GM12878 (cell line): ENCODE results near the gene KCNA3. TPM values are rescaled to one million over a fixed set of nuclear protein-coding genes. Genes with fewer than 3 reads are reported as not detected.

ENCODE experiments used
- ATAC-seq: fragments of 200-7000 bp; cut with Tn5 transposase; 3 replicates; pipeline ENCODE4 v1.9.1; 2020; ENCODE audit warnings: mild to moderate bottlenecking, moderate library complexity
- BruUV-seq: library from RNA; stranded (reverse); fragments of 400-500 nt; replicated peaks from 2 replicates; lab custom pipeline; 2021; lab: Mats Ljungman, UMichigan
- CTCF ChIA-PET: fragments of 300-600 bp; sonication (Branson Sonifier 250); formaldehyde crosslinking; extraction: SDS; loops from one replicate; lab custom pipeline; 2021; ENCODE audit warnings: inconsistent platforms; lab: Yijun Ruan, JAX
- POLR2A ChIA-PET: fragments of 350-600 bp; formaldehyde crosslinking; extraction: SDS; loops from one replicate; lab custom pipeline; 2021; ENCODE audit warnings: inconsistent platforms; lab: Charles Lee
- RAD21 ChIA-PET: fragments of 300-600 bp; sonication (Branson Sonifier 250); formaldehyde crosslinking; loops from one replicate; lab custom pipeline; 2023; ENCODE audit warnings: antibody characterized with exemption; ENCODE audit not compliant: unreplicated experiment; lab: Charles Lee
- SMC1A ChIA-PET: fragments of 300-600 bp; sonication (Branson Sonifier 250); formaldehyde crosslinking; loops from one replicate; lab custom pipeline; 2023; ENCODE audit not compliant: unreplicated experiment, uncharacterized antibody; lab: Charles Lee
- DNase-seq: peaks from one replicate; pipeline ENCODE4 v3.0.0-alpha.2; 2011; ENCODE audit warnings: low read depth, low spot score
- FAIRE-seq: peaks from 3 replicates; lab custom pipeline; 2011; peaks lifted over from hg19 to GRCh38; lab: Jason Lieb, UNC
- H2AFZ ChIP-seq: 2 replicates; pipeline ENCODE4 v1.6.0; 2011; ENCODE audit warnings: low read depth, low read length, control low read depth; ENCODE audit not compliant: control insufficient read depth
- H3K27ac ChIP-seq: 2 replicates; pipeline ENCODE4 v1.5.1; 2011; ENCODE audit warnings: control low read depth; ENCODE audit not compliant: control insufficient read depth, insufficient read depth
- H3K27me3 ChIP-seq, 2 experiments: replicated peaks in 1 of 2; 2 replicates each; pipeline versions ENCODE4 v1.6.0 to v1.6.1; 2011; ENCODE audit warnings: low read length in 1 of 2; ENCODE audit not compliant: control insufficient read depth in 2 of 2, insufficient read depth in 2 of 2
- H3K36me3 ChIP-seq, 2 experiments: 2 replicates each; pipeline ENCODE4 v1.5.1; 2011; ENCODE audit warnings: low read length in 1 of 2; ENCODE audit not compliant: control insufficient read depth in 2 of 2, insufficient read depth in 2 of 2
- H3K4me1 ChIP-seq: 2 replicates; pipeline ENCODE4 v1.6.1; 2011; ENCODE audit warnings: mild to moderate bottlenecking, low read length, moderate library complexity, mixed read lengths; ENCODE audit not compliant: control insufficient read depth, insufficient read depth
- H3K4me2 ChIP-seq: 2 replicates; pipeline ENCODE4 v1.6.0; 2011; ENCODE audit warnings: control low read depth; ENCODE audit not compliant: control insufficient read depth, insufficient read depth
- H3K4me3 ChIP-seq: fragments of 200-600 bp; sonication (generic); 2 replicates; pipeline ENCODE4 v1.5.1; 2016
- H3K79me2 ChIP-seq: 2 replicates; pipeline ENCODE4 v1.6.0; 2011; ENCODE audit warnings: low read length; ENCODE audit not compliant: control insufficient read depth, insufficient read depth
- H3K9ac ChIP-seq: 2 replicates; pipeline ENCODE4 v1.8.0; 2011; ENCODE audit warnings: low read length, control low read depth, mixed read lengths; ENCODE audit not compliant: control insufficient read depth, insufficient read depth
- H3K9me3 ChIP-seq: replicated peaks from 3 replicates; pipeline ENCODE4 v1.5.1; 2011; ENCODE audit warnings: mild to moderate bottlenecking, low read length; ENCODE audit not compliant: control insufficient read depth, insufficient read depth
- H4K20me1 ChIP-seq: 2 replicates; pipeline ENCODE4 v1.6.0; 2011; ENCODE audit not compliant: control insufficient read depth, insufficient read depth
- BMI1 ChIP-seq: fragments of 450-650 bp; IDR thresholded peaks from 2 replicates; pipeline ENCODE4 v1.6.1; 2016; ENCODE audit warnings: mild to moderate bottlenecking, moderate library complexity, borderline replicate concordance
- CHD4 ChIP-seq: fragments of 200-600 bp; sonication (generic); IDR thresholded peaks from 2 replicates; pipeline ENCODE4 v1.6.1; 2016; ENCODE audit warnings: mild to moderate bottlenecking
- CTCF ChIP-seq, 3 experiments: IDR thresholded peaks in 2 of 3; conservative IDR thresholded peaks in 1 of 3; 2 replicates each; pipeline ENCODE4 v1.5.1; 2011; ENCODE audit warnings: low read depth in 3 of 3, low read length in 3 of 3, mild to moderate bottlenecking in 3 of 3, control low read depth in 2 of 3, moderate library complexity in 2 of 3, inconsistent platforms in 1 of 3, mixed read lengths in 1 of 3; ENCODE audit not compliant: control insufficient read depth in 2 of 3, insufficient read depth in 1 of 3; ENCODE audit errors: extremely low read depth in 1 of 3
- HDGF ChIP-seq: fragments of 450-650 bp; IDR thresholded peaks from 2 replicates; pipeline ENCODE4 v1.6.1; 2016; ENCODE audit warnings: antibody characterized with exemption
- IRF3 ChIP-seq: fragments of 450-650 bp; IDR thresholded peaks from 2 replicates; pipeline ENCODE4 v1.6.1; 2014; ENCODE audit warnings: mild to moderate bottlenecking
- MYC ChIP-seq: IDR thresholded peaks from 2 replicates; pipeline ENCODE4 v1.6.1; 2011; ENCODE audit warnings: mild to moderate bottlenecking, low read length, moderate library complexity, inconsistent platforms; ENCODE audit not compliant: insufficient read depth, insufficient replicate concordance, insufficient read length, severe bottlenecking
- NFYA ChIP-seq: IDR thresholded peaks from 2 replicates; pipeline ENCODE4 v1.6.1; 2011; ENCODE audit warnings: low read depth, mild to moderate bottlenecking, low read length, improper control_type of control experiment, borderline replicate concordance
- POLR2AphosphoS2 ChIP-seq: IDR thresholded peaks from 2 replicates; pipeline ENCODE4 v1.6.1; 2011; ENCODE audit warnings: low read depth, mild to moderate bottlenecking, low read length, improper control_type of control experiment, moderate library complexity
- RELA ChIP-seq: fragments of 450-650 bp; IDR thresholded peaks from 2 replicates; pipeline ENCODE4 v1.8.0; 2014; ENCODE audit warnings: borderline replicate concordance; ENCODE audit not compliant: partially characterized antibody
- SIN3A ChIP-seq: IDR thresholded peaks from 2 replicates; pipeline ENCODE4 v1.6.1; 2012; ENCODE audit warnings: low read depth, low read length, improper control_type of control experiment
- SMAD5 ChIP-seq: IDR thresholded peaks from 2 replicates; pipeline ENCODE4 v1.6.1; 2016; ENCODE audit warnings: antibody characterized with exemption, low read depth
- SMC3 ChIP-seq: IDR thresholded peaks from 2 replicates; pipeline ENCODE4 v1.6.1; 2011; ENCODE audit warnings: low read length, improper control_type of control experiment, borderline replicate concordance
- TARDBP ChIP-seq: IDR thresholded peaks from 2 replicates; pipeline ENCODE4 v1.6.1; 2016; ENCODE audit warnings: borderline replicate concordance
- USF2 ChIP-seq: IDR thresholded peaks from 2 replicates; pipeline ENCODE4 v1.6.1; 2011; ENCODE audit warnings: low read depth, low read length, improper control_type of control experiment, borderline replicate concordance
- WRNIP1 ChIP-seq: IDR thresholded peaks from 2 replicates; pipeline ENCODE4 v1.6.1; 2011; ENCODE audit warnings: low read depth, low read length, improper control_type of control experiment, borderline replicate concordance
- ZBTB33 ChIP-seq: fragments of 450-650 bp; IDR thresholded peaks from 2 replicates; pipeline ENCODE4 v1.6.1; 2017; ENCODE audit warnings: mild to moderate bottlenecking
- ZNF24 ChIP-seq: fragments of 450-650 bp; IDR thresholded peaks from 2 replicates; pipeline ENCODE4 v1.6.1; 2017; ENCODE audit warnings: antibody characterized with exemption, mild to moderate bottlenecking
- WGBS: methylation state at CpG from one replicate; pipeline ENCODE4 v1.1.6; 2016; ENCODE audit warnings: low lambda C conversion rate; ENCODE audit not compliant: insufficient replicate concordance, insufficient coverage; ENCODE audit errors: missing lambda C conversion rate; 5-methylcytosine and 5-hydroxymethylcytosine counted together
- in situ Hi-C: fragments of 300-500 bp; cut with MboI; formaldehyde crosslinking; loops from 9 replicates; pipeline ENCODE4 v1.14.3; 2018; ENCODE audit warnings: mixed read lengths
- intact Hi-C: fragments of 100-400 bp; cut with micrococcal nuclease; formaldehyde crosslinking; loops from one replicate; pipeline ENCODE4 v1.14.2; 2022; ENCODE audit not compliant: unreplicated experiment
- polyA plus RNA-seq, 11 experiments: library from polyadenylated mRNA; depleted of rRNA in 4 of 11; unstranded in 6 of 11; stranded (reverse) in 5 of 11; fragments of >200 nt; fragmentation: Nextera tagmentation in 4 of 11; fragmentation: Illumina TruSeq in 1 of 11; extraction: Ambion mirVana in 4 of 11; extraction: Trizol in 1 of 11; gene quantifications; 1 replicate in 1 of 11; 2 replicates in 10 of 11; pipeline versions ENCODE4 v1.2.1 to v1.2.3, GENCODE V29; 2011 to 2016; ENCODE audit warnings: inconsistent platforms in 2 of 11, missing spikeins in 2 of 11, low read depth in 1 of 11
- total RNA-seq, 4 experiments: library from RNA; depleted of rRNA in 3 of 4; stranded (reverse); fragments of >200 nt in 3 of 4; fragmentation: Illumina TruSeq in 1 of 4; extraction: Trizol in 1 of 4; gene quantifications; 2 replicates each; pipeline versions ENCODE4 v1.2.1 to v1.2.3, GENCODE V29; 2013 to 2021

KCNA3 gene
- total and polyA plus RNA-seq, 10 of the 15 experiments (the other 5 are each of a cell fraction or from before 2014, with no cell fraction given), result 0.10 to 3.3 (median 1.7) TPM

GRCh38 chr1:110639724-110640386 lies 34.9 kb downstream of the KCNA3 start:
- CTCF ChIA-PET, result interaction anchor here (1.1 to 6.8 kb wide), 5 partner anchors 9 to 390 kb away, joined by 3 to 47 read pairs (median 20); no protein-coding TSS in a partner anchor
- TF ChIP-seq USF2 (no peak), BMI1 (no peak), IRF3 (no peak), TARDBP (no peak), CTCF (IDR thresholded peaks at IDR 0.05 in 2 of 3, conservative IDR thresholded peaks at IDR 0.05 in 1 of 3; ENCODE audit: control insufficient read depth in 2 of 3, extremely low read depth in 1 of 3, insufficient read depth in 1 of 3, low read depth in 3 of 3, low read length in 3 of 3) (no peak), ZNF24 (no peak), CHD4 (no peak), SMC3 (no peak), NFYA (no peak), MYC (no peak), SIN3A (no peak), POLR2AphosphoS2 (no peak), ZBTB33 (no peak), WRNIP1 (no peak), RELA (no peak), HDGF (no peak), SMAD5 (no peak)

More at GRCh38 chr1:110639724-110640386, 34.9 kb downstream of the KCNA3 start:
- ChIA-PET SMC1A (interaction anchor here (1.4 to 11.2 kb wide), 2 partner anchors 8 to 120 kb away, joined by 3 to 144 read pairs; no protein-coding TSS in a partner anchor), RAD21 (no interaction called here), POLR2A (no interaction called here)
- BruUV-seq, result no TSS peak
- Histone ChIP-seq H3K27ac (no peak overlapping the region), H3K79me2 (no peaks in the 10 kb centered on the region), H3K4me1 (peaks cover 48% of the 10 kb centered on the region), H4K20me1 (no peaks in the 10 kb centered on the region), H3K4me2 (no peak overlapping the region), H3K9ac (no peak overlapping the region), H3K4me3 (no peak overlapping the region), H3K27me3 (no peaks in the 10 kb centered on the region), H2AFZ (no peak overlapping the region), H3K9me3 (no peaks in the 10 kb centered on the region), H3K36me3 (no peaks in the 10 kb centered on the region)
- no peak for DNase-seq
- in situ Hi-C loops, result no loop called here
- ATAC-seq, result no peak
- WGBS, result 95% methylated on average over 2 of the region's 2 CpGs
- no peak for FAIRE-seq
- intact Hi-C loops, result loop anchor here (10.0 kb wide), 2 partner anchors 235 to 585 kb away; partner anchors contain the start of genes CD53 and CHI3L2
